WI38 (cell line): ENCODE data around the gene TLK1.

Experiments
- H3K4me3 ChIP-seq: 2 replicates; pipeline ENCODE4 v1.5.1; 2011; ENCODE audit warnings: low read depth, mild to moderate bottlenecking, control low read depth, low read length
- CTCF ChIP-seq: IDR thresholded peaks from 2 replicates; pipeline ENCODE4 v1.5.1; 2012; ENCODE audit warnings: low read depth, mild to moderate bottlenecking, control low read depth, low read length

The TLK1 gene

GRCh38 chr2:170984079-170984478 is 176.6 kb downstream of the TLK1 start:
- TF ChIP-seq CTCF = no peak
- no peak overlapping the region for H3K4me3 ChIP-seq

- no peak overlapping the region for H3K4me3 ChIP-seq
- TF ChIP-seq CTCF = no peak
Measured at GRCh38 chr2:170975943-170976270, 184.8 kb downstream of the TLK1 start.

- TF ChIP-seq CTCF = no peak
- H3K4me3 ChIP-seq = no peak overlapping the region
Measured at GRCh38 chr2:170975127-170975942, 185.4 kb downstream of the TLK1 start.

GRCh38 chr2:170974304-170974993 is 186.2 kb downstream of the TLK1 start:
- no peak for TF ChIP-seq CTCF
- no peak overlapping the region for H3K4me3 ChIP-seq

- peak overlapping the region; percentile 72 for H3K4me3 ChIP-seq
- peak; percentile 70 for TF ChIP-seq CTCF
Measured at GRCh38 chr2:170973492-170974303, 187.0 kb downstream of the TLK1 start.

GRCh38 chr2:170973225-170973491 is 187.5 kb downstream of the TLK1 start:
- H3K4me3 ChIP-seq = peak overlapping the region; percentile 72
- no peak for TF ChIP-seq CTCF
